OCI-LY3 (cell line): ENCODE results near the gene SETBP1.

ENCODE experiments used
- H2AFZ ChIP-seq: fragments of 200-600, 300-600 bp; shearing (Covaris generic); 2 replicates; pipeline ENCODE4 v1.6.0; 2014; ENCODE audit warnings: antibody characterized with exemption, low read depth, low read length
- H3K27ac ChIP-seq: fragments of 200-600, 300-600 bp; sonication (generic); 2 replicates; pipeline ENCODE4 v1.5.1; 2014; ENCODE audit warnings: mild to moderate bottlenecking, low read length, moderate library complexity, mixed read lengths
- H3K27me3 ChIP-seq: fragments of 200-600, 300-600 bp; sonication (generic); 2 replicates; pipeline ENCODE4 v1.6.1; 2014; ENCODE audit warnings: low read depth, low read length, mixed read lengths
- H3K36me3 ChIP-seq: fragments of 200-600, 300-600 bp; sonication (generic); replicated peaks from 2 replicates; pipeline ENCODE3; 2014; ENCODE audit warnings: low read depth, low read length, mixed read lengths
- H3K4me1 ChIP-seq: fragments of 300-600, 200-600 bp; sonication (generic); 2 replicates; pipeline ENCODE4 v1.6.1; 2014; ENCODE audit warnings: low read length, mixed read lengths
- H3K4me2 ChIP-seq: fragments of 200-600, 300-600 bp; sonication (generic); 2 replicates; pipeline ENCODE4 v1.6.1; 2014; ENCODE audit warnings: low read length, mixed read lengths
- H3K4me3 ChIP-seq: fragments of 300-600, 200-600 bp; sonication (generic); 2 replicates; pipeline ENCODE4 v1.5.1; 2014; ENCODE audit warnings: antibody characterized with exemption, mild to moderate bottlenecking, low read length, moderate library complexity
- H3K79me2 ChIP-seq: fragments of 300-600, 200-600 bp; shearing (Covaris generic); 2 replicates; pipeline ENCODE4 v1.6.1; 2014; ENCODE audit warnings: mild to moderate bottlenecking, low read length, mixed read lengths
- H3K9ac ChIP-seq: fragments of 300-600, 200-600 bp; shearing (Covaris generic); 2 replicates; pipeline ENCODE4 v1.6.0; 2014; ENCODE audit warnings: mild to moderate bottlenecking, low read length, moderate library complexity
- H3K9me3 ChIP-seq: fragments of 200-600, 300-600 bp; shearing (Covaris generic); 2 replicates; pipeline ENCODE4 v1.6.1; 2014; ENCODE audit warnings: low read length, mixed read lengths; ENCODE audit not compliant: insufficient read depth
- H4K20me1 ChIP-seq: fragments of 200-600, 300-600 bp; sonication (generic); 2 replicates; pipeline ENCODE4 v1.6.1; 2016; ENCODE audit warnings: low read length, mixed read lengths; ENCODE audit not compliant: insufficient read depth
- CTCF ChIP-seq: fragments of 200-600, 300-600 bp; sonication (generic); IDR thresholded peaks from 2 replicates; pipeline ENCODE4 v1.5.1; 2014; ENCODE audit warnings: antibody characterized with exemption, low read length, low read depth
- EZH2phosphoT487 ChIP-seq: fragments of 200-600 bp; shearing (Covaris generic); IDR thresholded peaks from 2 replicates; pipeline ENCODE4 v1.6.1; 2018; ENCODE audit warnings: antibody characterized with exemption, mixed run types, low read depth

Gene SETBP1

GRCh38 chr18:44730803-44731529 is 50.3 kb downstream of the SETBP1 start:
- peak overlapping the region; percentile 8; the same call in 1 of the 2 replicates for H3K4me2 ChIP-seq
- no peak overlapping the region for H2AFZ ChIP-seq
- H3K27me3 ChIP-seq = 0 out of 2 replicates have a peak, but pooled peaks cover 3% of the 10 kb centered on the region
- no peak overlapping the region for H3K27ac ChIP-seq
- H3K9ac ChIP-seq = no peak overlapping the region
- H3K4me1 ChIP-seq = peaks cover 70% of the 10 kb centered on the region
- no peaks in the 10 kb centered on the region for H3K9me3 ChIP-seq
- H3K36me3 ChIP-seq = peaks cover 27% of the 10 kb centered on the region
- peaks cover 21% of the 10 kb centered on the region for H3K79me2 ChIP-seq
- TF ChIP-seq CTCF (no peak), EZH2phosphoT487 (no peak)
- H3K4me3 ChIP-seq = no peak overlapping the region
- no peaks in the 10 kb centered on the region for H4K20me1 ChIP-seq

GRCh38 chr18:44731530-44732237 is 51.0 kb downstream of the SETBP1 start:
- Histone ChIP-seq H3K9ac (no peak overlapping the region), H3K4me3 (no peak overlapping the region), H3K9me3 (no peaks in the 10 kb centered on the region), H3K4me1 (peaks cover 63% of the 10 kb centered on the region), H3K4me2 (peak overlapping the region; percentile 4; the same call in 1 of the 2 replicates), H3K27ac (no peak overlapping the region), H3K36me3 (peaks cover 27% of the 10 kb centered on the region), H4K20me1 (no peaks in the 10 kb centered on the region), H3K27me3 (0 out of 2 replicates have a peak, but pooled peaks cover 3% of the 10 kb centered on the region), H3K79me2 (peaks cover 19% of the 10 kb centered on the region), H2AFZ (0 out of 2 replicates have a peak overlapping the region, but pooled peaks have one; percentile 22)
- TF ChIP-seq CTCF = no peak

GRCh38 chr18:44732238-44732563 is 51.5 kb downstream of the SETBP1 start:
- no peak overlapping the region for H3K9ac ChIP-seq
- peaks cover 14% of the 10 kb centered on the region for H3K79me2 ChIP-seq

More at GRCh38 chr18:44732238-44732563, 51.5 kb downstream of the SETBP1 start:
- TF ChIP-seq EZH2phosphoT487 (no peak), CTCF (no peak)
- no peak overlapping the region for H3K4me3 ChIP-seq
- H3K27me3 ChIP-seq = 0 out of 2 replicates have a peak, but pooled peaks cover 3% of the 10 kb centered on the region
- no peaks in the 10 kb centered on the region for H3K9me3 ChIP-seq
- no peak overlapping the region for H3K4me2 ChIP-seq
- peaks cover 58% of the 10 kb centered on the region for H3K4me1 ChIP-seq
- no peak overlapping the region for H3K27ac ChIP-seq
- H2AFZ ChIP-seq = no peak overlapping the region
- H4K20me1 ChIP-seq = no peaks in the 10 kb centered on the region
- H3K36me3 ChIP-seq = peaks cover 30% of the 10 kb centered on the region
